Raji (cell line): Measurements from ENCODE around the gene LHX4.

Source experiments
- POLR2A ChIP-seq: IDR thresholded peaks from 2 replicates; pipeline ENCODE4 v1.6.1; 2011; ENCODE audit warnings: low read depth, low read length, control low read depth; ENCODE audit not compliant: insufficient read depth

Gene LHX4

DNA sequence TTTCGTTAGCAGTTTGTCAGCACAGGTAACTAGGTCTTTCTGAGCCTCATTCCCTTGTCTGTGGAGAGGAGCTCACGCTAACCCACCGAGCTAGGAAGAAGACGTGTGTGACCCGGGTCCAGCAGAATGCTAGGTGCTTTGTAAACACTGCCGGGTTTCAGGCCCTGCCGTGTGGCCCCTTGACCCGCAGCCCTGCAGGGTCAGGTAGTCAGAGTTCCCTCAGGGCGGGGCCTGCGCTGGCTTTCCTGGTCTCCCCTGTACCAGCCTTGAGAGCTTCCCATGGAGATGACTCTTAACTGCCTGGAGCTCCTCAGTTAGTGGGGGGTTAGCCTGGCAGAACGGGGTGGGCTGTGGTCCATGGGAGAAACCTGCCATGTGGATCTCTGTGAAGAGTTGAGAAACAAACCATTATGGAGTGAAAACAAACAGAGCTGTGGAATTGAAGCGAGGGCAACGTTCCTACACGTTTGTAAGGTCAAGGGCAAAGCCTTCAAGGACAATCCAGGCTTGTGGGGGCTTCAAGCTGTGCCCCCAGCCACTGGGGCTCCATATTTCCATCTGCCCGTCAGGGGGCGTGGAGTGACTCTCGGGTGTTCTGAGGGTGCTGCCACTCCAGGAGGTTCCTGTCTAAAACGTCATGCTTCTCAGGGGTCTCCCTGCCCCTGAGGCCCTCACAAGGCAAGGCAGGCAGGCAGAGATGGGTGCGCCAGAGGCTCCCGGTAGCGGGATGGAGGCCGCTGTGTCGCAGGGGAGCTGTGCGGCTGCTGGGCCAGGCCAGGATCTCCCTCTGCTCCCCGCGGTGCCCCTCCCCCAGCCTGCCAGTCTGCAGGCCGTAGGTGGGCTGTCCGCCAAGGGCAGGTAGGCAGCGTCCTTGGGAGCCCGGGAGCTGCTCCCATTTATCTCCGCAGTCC is 23.8 kb downstream of the LHX4 start:
- TF ChIP-seq POLR2A = no peak

DNA sequence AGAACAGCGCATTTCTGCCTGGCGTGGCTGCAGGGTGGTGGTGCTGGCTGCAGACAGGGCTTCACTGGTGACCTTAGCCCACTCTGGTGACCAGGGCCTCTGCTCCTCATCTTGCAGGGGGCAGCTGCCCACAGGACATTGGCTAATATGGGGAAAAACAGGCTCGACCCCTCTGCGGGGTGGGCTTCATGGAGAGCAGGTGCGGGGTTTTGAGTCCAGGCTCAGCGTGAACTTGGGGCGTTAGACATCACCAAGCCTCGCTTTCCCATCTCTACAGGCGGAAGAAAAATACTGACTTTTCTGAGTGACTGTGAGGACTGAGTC is 24.4 kb downstream of the LHX4 start:
- TF ChIP-seq POLR2A = no peak

DNA sequence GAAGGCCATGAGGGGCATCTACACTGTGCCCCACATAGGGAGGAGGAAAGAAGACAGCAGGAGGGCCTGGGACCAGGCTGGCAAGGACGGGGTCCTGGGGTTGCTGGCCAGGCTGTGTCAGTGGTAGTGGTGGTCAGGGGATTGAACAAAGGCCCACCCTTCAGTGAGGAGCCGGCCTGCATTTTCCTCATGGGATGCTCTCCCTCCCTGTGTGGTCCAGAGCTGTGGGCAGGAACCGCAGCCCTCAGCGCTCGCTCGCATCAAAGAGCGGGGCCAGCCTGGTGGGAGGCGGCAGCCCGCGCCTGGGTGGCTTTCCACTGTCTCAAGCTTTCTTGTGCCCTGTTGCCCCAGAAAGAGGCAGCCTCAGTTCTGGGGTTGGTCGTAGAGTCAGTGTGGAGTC is 24.8 kb downstream of the LHX4 start:
- TF ChIP-seq POLR2A = no peak

DNA sequence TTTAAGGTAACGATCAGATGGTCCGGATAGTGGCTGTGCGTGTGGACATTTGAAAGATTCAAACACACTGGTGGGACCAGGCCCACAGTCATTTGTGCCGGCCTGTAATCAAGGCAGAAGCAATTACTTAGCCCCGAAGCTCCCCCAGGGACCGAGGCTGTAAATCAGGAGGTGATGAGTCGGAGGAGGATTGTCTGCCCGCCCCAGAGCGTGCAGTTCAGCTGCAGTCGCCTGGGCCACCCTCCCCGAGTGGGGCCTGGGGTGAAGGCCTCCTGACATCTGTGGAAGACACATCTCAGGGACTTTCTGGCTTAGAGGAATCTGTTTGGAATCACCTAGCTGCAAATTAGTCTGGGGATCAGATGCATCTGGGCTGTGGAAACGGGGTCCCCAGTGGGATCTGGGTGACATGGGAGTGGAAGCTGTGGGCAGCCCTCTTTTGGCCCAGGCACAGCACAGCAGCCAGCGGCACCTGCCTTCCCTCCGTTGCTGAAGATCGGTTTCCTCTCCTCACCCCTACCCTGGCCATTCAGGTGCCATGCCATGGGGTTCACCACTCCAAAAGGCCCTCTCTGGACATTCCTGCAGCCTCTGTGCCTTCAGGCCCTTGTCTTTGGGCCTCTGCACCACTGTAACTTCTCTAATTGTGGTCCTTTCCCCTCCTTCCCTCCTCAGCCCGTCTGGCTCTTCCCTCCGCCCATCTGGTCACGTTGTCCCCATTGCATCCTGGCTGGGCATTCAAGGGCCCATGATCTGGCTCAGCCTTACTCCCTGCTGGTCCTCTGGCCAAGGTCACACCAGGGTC is 25.7 kb downstream of the LHX4 start:
- no peak for TF ChIP-seq POLR2A

DNA sequence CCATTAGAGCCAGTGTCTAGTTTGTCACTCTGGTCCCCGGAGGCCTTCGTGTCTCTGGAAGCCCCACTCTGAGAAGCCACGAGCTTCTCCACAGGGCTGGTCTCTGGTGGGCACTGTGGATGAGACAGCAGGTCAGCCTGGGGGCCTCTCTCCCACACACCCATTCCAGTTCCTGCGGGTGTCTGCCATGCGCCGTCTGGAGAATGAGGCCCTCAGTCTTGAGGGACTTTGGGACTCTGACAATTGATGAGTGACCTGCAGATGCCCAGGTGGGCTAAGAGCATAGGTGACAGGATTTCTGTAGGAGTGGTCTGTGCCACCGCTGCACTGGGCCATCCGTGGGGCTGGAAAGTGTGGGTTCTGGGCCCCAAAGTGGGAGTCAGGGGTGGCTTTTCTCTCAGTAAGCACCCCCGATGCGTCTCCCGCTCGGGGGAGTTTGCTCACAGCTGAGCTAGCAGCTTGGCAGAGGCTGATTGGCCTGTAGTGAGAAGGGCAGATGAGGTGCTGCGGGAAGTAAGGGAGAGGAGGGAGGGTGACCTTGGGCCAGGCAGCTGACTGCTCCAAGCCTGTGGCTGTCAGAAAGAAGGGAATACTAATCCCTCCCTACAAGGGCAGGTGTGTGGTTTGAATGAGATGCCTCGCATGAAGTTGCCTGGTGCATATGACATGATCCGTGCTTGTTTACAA is 26.4 kb downstream of the LHX4 start:
- no peak for TF ChIP-seq POLR2A

DNA sequence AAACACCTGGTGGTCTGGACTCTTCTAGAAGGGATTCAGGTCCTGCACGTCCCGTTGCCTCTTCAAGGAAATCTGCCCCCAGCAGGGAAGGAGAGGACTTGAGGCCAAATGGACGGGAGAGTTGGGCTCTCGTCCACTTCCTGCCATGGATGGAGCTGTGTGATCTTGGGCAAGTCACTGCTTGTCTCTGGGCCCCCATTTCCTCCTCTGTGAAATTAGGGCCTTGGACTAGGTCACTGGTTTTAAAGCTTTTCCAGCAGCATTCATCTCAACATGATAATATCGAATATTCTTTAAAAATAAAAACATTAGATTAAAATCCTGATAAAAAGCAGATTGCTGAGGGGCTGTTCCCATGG is 26.9 kb downstream of the LHX4 start:
- no peak for TF ChIP-seq POLR2A

DNA sequence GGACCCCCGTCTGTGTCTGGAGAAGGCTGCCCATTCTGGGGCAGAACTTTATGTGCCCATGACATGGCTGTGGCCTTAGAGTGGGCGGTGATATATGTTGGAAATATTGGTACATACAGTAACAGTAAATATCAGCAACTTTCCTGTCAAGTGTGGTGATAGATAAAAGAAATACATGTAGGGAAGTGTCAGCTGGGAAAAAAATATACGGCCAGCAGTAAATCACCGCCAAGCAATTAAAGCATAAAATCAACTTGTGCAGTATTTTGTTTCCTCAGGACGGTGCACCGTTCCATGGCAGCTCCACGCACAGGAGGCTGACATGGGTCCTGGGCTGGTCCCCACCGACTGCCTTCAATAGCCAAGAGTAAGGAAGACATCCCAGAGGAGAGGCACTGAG is 27.4 kb downstream of the LHX4 start:
- TF ChIP-seq POLR2A = no peak

DNA sequence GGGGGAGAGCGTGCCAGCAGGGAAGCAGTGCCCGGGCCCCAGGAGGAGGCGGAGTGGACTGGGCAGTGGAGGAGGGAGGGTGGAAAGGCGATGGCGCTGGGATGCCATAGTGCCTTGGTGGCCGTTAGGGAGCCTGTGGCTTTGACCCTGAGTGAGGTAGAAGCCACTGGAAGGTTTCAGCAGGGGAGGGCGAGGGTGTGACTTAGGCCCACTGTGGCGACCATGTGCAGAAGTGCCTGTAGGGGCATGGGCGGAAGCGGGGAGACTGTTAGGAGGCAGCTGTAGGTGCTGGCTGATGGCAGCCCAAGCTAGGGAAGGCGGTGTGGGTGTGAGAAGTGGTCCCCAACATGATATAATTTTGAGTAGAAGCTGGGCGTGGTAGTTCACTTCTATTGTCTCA is 28.2 kb downstream of the LHX4 start:
- TF ChIP-seq POLR2A = no peak

DNA sequence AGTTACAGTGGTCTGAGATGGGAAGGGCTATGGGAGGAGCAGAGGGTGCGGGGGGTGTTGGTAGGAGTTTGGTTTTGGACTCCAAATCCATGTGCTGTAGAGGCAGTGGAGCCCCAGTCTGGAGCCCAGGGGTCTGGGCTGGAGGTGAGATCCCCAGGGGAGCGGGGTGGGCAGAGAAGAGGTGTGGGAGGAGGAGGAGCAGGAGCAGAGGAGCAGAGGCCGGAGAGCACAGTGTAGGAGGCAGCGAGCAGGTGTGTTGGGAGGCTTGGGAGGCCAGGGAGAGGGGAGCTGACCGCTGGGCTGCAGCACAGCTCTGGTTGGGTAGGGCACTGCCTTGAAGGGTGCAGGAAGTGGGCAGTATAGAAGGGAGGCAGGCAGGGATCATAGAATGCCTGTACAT is 28.9 kb downstream of the LHX4 start:
- no peak for TF ChIP-seq POLR2A

DNA sequence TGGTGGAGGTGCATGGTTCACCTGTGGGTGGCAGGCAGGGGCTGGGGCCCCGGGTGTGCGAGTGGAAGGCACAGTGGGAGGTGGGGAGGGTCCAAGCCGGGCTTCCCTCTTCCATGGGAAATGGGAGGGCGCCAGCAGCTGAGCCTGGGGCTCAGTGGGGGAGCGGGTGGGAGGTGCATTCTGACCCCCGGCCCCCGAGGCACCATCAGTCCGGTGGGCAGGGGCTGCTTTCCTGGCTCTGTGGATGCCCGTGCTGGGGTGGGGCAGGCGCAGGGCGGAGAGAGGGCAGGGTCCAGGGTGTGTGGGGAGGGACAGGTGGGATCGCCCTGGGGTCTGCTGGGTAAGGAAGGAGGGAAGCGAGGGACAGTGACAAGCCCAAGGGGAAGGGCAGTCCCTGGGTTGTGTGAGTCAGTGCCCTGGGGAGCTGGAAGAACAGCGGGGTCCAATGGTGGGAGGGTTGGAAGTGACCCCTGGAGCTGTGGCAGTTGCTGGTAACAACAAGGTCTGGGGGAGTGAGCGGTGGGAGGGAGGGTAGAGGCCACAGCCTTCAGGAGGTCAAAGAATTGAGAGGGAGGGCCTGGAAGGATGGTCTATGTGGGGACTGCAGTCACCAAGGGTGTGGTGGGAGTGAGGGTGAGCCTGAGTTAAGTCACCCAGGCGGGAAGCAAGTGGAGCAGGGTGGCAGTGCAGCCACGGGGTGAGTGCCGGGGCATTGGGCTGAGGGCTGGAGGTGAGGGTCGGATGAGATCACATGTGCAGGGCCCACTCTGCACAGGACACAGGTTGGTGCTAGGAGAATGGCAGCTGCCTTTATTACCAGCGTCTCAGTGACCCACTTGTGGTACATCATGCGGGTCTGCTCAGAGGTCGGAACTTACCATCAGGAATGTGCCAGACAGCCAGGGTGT is 29.6 kb downstream of the LHX4 start:
- TF ChIP-seq POLR2A = no peak

DNA sequence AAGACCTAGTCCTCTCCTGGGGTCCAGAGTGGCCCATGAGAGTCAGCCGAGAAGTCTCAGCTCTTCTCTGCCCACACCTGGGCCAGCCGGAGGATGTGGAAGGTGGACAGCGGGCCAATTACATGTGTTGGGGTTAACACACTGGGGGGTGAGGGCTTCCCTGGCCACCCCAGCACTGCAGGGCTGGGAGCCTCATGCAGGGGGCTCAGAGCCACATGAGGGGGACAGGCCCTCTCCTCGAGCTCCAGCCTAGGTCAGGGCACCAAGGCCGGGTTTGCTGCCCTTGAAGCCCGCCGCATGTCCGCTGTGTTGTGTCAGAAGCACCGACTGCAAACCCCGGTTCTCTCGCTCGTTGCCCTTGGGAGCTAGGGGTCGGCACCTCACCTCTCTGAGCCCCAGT is 30.5 kb downstream of the LHX4 start:
- TF ChIP-seq POLR2A = no peak

DNA sequence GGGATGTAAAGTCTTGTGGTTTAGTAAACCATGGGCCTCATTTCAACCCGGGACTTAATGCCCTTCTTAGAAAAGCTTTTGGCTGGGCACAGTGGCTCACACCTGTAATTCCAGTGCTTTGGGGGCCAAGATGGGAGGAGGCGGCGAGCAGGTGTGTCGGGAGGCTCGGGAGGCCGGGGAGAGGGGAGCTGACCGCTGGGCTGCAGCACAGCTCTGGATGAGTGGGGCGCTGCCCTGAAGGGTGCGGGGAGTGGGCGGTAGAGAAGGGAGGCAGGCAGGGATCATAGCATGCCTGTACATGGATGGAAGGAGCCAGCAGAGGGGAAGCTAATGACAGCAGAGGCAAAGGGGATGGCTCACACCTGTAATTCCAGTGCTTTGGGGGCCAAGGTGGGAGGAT is 31.0 kb downstream of the LHX4 start:
- TF ChIP-seq POLR2A = no peak

DNA sequence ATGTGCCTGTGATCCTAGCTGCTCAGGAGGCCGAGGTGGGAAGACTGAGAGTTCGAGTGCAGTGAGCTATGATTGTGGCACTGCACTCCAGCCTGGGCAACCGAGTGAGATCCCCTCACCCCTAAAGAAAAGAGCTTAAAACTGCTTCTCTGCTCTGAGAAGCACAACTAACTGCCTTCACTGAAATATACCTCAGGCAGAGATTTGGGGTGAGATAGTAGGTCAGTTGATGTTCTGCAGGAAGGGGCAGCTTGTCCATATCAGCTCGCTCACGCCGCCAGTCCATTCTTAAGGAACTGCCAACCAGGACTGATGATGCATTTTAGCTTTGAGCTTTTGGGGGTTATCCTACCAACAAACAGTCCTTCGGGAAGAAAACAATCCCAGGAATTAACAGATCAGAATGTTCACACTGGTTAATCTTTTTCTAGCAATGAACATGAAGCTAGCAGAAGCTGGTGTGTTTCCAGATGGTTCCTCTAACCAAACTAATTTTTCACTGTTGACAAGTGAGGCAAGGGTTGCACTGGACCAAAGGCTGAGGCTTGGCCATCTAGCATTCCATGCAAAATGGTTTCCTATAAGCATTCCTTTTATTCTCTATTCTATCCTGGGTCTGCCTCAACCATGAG is 31.6 kb downstream of the LHX4 start:
- TF ChIP-seq POLR2A = no peak
